HEK293 (cell line): ENCODE measurements around the gene PLAC1.

ENCODE experiments used
- CTCF ChIP-seq: fragments of 450-650 bp; formaldehyde crosslinking; IDR thresholded peaks from 2 replicates; pipeline ENCODE4 v1.5.1; 2016; ENCODE audit warnings: missing biosample characterization, missing genetic modification characterization
- MYNN ChIP-seq: fragments of 450-650 bp; formaldehyde crosslinking; IDR thresholded peaks from 2 replicates; pipeline ENCODE4 v1.5.1; 2016; ENCODE audit warnings: missing biosample characterization, missing genetic modification characterization, borderline replicate concordance
- SP3 ChIP-seq: fragments of 450-650 bp; formaldehyde crosslinking; IDR thresholded peaks from 2 replicates; pipeline ENCODE4 v1.5.1; 2016; ENCODE audit warnings: missing biosample characterization, missing genetic modification characterization
- YY2 ChIP-seq: fragments of 450-650 bp; formaldehyde crosslinking; IDR thresholded peaks from 2 replicates; pipeline ENCODE4 v1.5.1; 2016; ENCODE audit warnings: missing biosample characterization, missing genetic modification characterization
- ZBTB11 ChIP-seq: fragments of 450-650 bp; formaldehyde crosslinking; conservative IDR thresholded peaks from 2 replicates; pipeline ENCODE4 v1.5.1; 2016; ENCODE audit warnings: low read depth, missing biosample characterization, missing genetic modification characterization
- ZBTB8A ChIP-seq: fragments of 450-650 bp; formaldehyde crosslinking; IDR thresholded peaks from 2 replicates; pipeline ENCODE4 v1.5.1; 2016; ENCODE audit warnings: missing biosample characterization, missing genetic modification characterization
- ZNF174 ChIP-seq: fragments of 450-650 bp; formaldehyde crosslinking; IDR thresholded peaks from 2 replicates; pipeline ENCODE4 v1.5.0; 2017; ENCODE audit warnings: missing biosample characterization, mild to moderate bottlenecking, missing genetic modification characterization
- ZNF274 ChIP-seq, 2 experiments: fragments of 200-500 bp in 1 of 2; fragments of 450-650 bp in 1 of 2; sonication (Bioruptor generic) in 1 of 2; formaldehyde crosslinking in 1 of 2; IDR thresholded peaks; 2 replicates each; pipeline versions ENCODE4 v1.5.1 to v1.6.1; 2014 to 2016; ENCODE audit warnings: borderline replicate concordance in 1 of 2, inconsistent platforms in 1 of 2, low read length in 1 of 2, missing biosample characterization in 1 of 2, missing genetic modification characterization in 1 of 2
- ZNF501 ChIP-seq: fragments of 450-650 bp; formaldehyde crosslinking; IDR thresholded peaks from 2 replicates; pipeline ENCODE4 v1.5.1; 2016; ENCODE audit warnings: missing biosample characterization, missing genetic modification characterization
- ZNF777 ChIP-seq: fragments of 450-650 bp; formaldehyde crosslinking; IDR thresholded peaks from 2 replicates; pipeline ENCODE4 v1.5.1; 2017; ENCODE audit warnings: missing biosample characterization, missing genetic modification characterization, borderline replicate concordance

GRCh38 chrX:134671294-134671693 is 13.0 kb upstream of the PLAC1 start:
- no peak for TF ChIP-seq CTCF (tag by site-specific recombination)
- TF ChIP-seq SP3 (tag by site-specific recombination) = no peak
- TF ChIP-seq ZBTB8A = no peak
- TF ChIP-seq ZBTB11 (tag by site-specific recombination) = no peak
- no peak for TF ChIP-seq YY2 (tag by site-specific recombination)
- no peak for TF ChIP-seq ZNF274 (IDR thresholded peaks at IDR 0.05; ENCODE audit: low read length)
- no peak for TF ChIP-seq ZNF274 (tag by site-specific recombination; IDR thresholded peaks at IDR 0.05; ENCODE audit: borderline replicate concordance)
- TF ChIP-seq MYNN = no peak
- TF ChIP-seq ZNF501 = no peak
- TF ChIP-seq ZNF174 = no peak
- TF ChIP-seq ZNF777 = no peak
